Right lobe of liver (tissue), 6 donors: ENCODE data around the gene OPN3. TPM values are rescaled to one million over a fixed set of nuclear protein-coding genes. Genes with fewer than 3 reads are reported as not detected.

ENCODE experiments used
- ATAC-seq, 4 donors: fragments of 200-7000 bp; cut with Tn5 transposase; one replicate each; pipeline ENCODE4 v1.9.1; 2020; ENCODE audit warnings: mild to moderate bottlenecking in 4 of 4, moderate library complexity in 4 of 4
- DNase-seq, 3 donors: peaks; one replicate each; pipeline ENCODE4 v3.0.0-alpha.2; 2020
- H3K27ac ChIP-seq, 3 donors: fragments of 200-600 bp; one replicate each; pipeline ENCODE4 v1.8.0; 2022
- H3K27me3 ChIP-seq, 2 donors: fragments of 200-600 bp; one replicate each; pipeline ENCODE4 v1.8.0; 2022
- H3K36me3 ChIP-seq, 4 donors: fragments of 200-600 bp; sonication (generic) in 1 of 4; one replicate each; pipeline versions ENCODE4 v1.5.1 to v1.8.0; 2017 to 2022; ENCODE audit warnings: control low read depth in 1 of 4
- H3K4me1 ChIP-seq, 4 donors: fragments of 200-600 bp; sonication (generic) in 1 of 4; one replicate each; pipeline versions ENCODE4 v1.5.1 to v1.8.0; 2017 to 2022; ENCODE audit warnings: control low read depth in 1 of 4
- H3K4me3 ChIP-seq, 3 donors: fragments of 200-600 bp; one replicate each; pipeline ENCODE4 v1.8.0; 2022
- H3K9me3 ChIP-seq, 4 donors: fragments of 200-600 bp; sonication (generic) in 1 of 4; one replicate each; pipeline versions ENCODE4 v1.5.1 to v1.8.0; 2017 to 2022; ENCODE audit warnings: control low read depth in 1 of 4
- POLR2A ChIP-seq: fragments of 450-650 bp; IDR thresholded peaks from one replicate; pipeline ENCODE4 v1.6.1; 2017; ENCODE audit warnings: antibody characterized with exemption, mild to moderate bottlenecking
- WGBS: methylation state at CpG from one replicate; pipeline ENCODE4 v1.1.6; 2018; ENCODE audit warnings: low coverage, low lambda C conversion rate; ENCODE audit not compliant: insufficient coverage; ENCODE audit errors: missing lambda C conversion rate; 5-methylcytosine and 5-hydroxymethylcytosine counted together
- intact Hi-C, 2 donors: fragments of 100-400 bp; cut with DNase I; formaldehyde crosslinking; loops; one replicate each; pipeline versions ENCODE4 v1.11.2 to v1.14.1; 2022
- total RNA-seq, 6 experiments: library from RNA; depleted of rRNA in 2 of 6; stranded (reverse); fragments of >200 nt in 2 of 6; fragmentation: NEBNext Ultra II Directional in 3 of 6; extraction: Animal tissue kit (Norgen Biotek cat#: 25700) in 3 of 6; gene quantifications; one replicate each; pipeline versions ENCODE4 v1.1.0 to v1.2.4, GENCODE V29; 2016 to 2023
- TF ChIP-seq, protein P1 (sequence below), 4 donors: fragments of 200-600 bp in 3 of 4; fragments of 450-650 bp in 1 of 4; IDR thresholded peaks; one replicate each; pipeline versions ENCODE4 v1.5.1 to v1.8.0; 2016 to 2022; ENCODE audit warnings: antibody characterized with exemption in 4 of 4, mild to moderate bottlenecking in 2 of 4
- donor health status: DM: no; HTN: yes; CAD: no.
- donor health status: DM: no; HTN: no; CAD: no.
- donor health status: DM: no; HTN: no; CAD: no.
- donor health status: DM: no; HTN: yes; CAD: no.
- donor health status: DM: no; HTN: yes; CAD: no.

The OPN3 gene
- total RNA-seq, 6 experiments from 2014 or later, result 15.7 to 38.2 (median 28.8) TPM

DNA sequence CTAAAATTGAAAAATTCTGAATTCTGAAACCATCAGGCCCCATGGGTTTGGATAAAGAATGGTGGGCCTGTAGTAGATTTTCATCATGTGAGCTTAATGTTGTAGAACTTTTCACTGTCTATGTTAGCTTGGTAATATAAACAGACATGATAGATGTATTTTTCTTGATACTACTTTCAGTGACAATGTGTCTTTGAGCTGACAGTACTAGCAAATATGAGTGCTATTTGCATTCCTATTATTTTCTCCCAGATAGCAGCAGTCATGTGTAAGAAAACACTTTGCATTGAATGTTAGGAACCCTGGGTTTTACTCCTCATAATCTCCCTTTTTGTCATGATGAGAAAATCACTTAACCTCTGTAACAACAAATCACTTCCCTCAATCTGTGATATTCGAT lies 89.9 kb downstream of the OPN3 start:
- Histone ChIP-seq H3K27ac (no peak overlapping the region), H3K4me3 (no peak overlapping the region), H3K4me1 (no peaks in the 10 kb centered on the region), H3K9me3 (no peaks in the 10 kb centered on the region), H3K27me3 (no peaks in the 10 kb centered on the region), H3K36me3 (peaks cover 0 to 12% (median 6%) of the 10 kb centered on the region in 4 donors)
- no peak for TF ChIP-seq POLR2A
- TF ChIP-seq, protein P1, sequence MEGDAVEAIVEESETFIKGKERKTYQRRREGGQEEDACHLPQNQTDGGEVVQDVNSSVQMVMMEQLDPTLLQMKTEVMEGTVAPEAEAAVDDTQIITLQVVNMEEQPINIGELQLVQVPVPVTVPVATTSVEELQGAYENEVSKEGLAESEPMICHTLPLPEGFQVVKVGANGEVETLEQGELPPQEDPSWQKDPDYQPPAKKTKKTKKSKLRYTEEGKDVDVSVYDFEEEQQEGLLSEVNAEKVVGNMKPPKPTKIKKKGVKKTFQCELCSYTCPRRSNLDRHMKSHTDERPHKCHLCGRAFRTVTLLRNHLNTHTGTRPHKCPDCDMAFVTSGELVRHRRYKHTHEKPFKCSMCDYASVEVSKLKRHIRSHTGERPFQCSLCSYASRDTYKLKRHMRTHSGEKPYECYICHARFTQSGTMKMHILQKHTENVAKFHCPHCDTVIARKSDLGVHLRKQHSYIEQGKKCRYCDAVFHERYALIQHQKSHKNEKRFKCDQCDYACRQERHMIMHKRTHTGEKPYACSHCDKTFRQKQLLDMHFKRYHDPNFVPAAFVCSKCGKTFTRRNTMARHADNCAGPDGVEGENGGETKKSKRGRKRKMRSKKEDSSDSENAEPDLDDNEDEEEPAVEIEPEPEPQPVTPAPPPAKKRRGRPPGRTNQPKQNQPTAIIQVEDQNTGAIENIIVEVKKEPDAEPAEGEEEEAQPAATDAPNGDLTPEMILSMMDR (IDR thresholded peaks at IDR 0.05), result no peak
- ATAC-seq (no peak), DNase-seq (no peak)
- intact Hi-C loops, result no loop called here
- 54% methylated on average over 1 of the region's 1 CpG for WGBS

DNA sequence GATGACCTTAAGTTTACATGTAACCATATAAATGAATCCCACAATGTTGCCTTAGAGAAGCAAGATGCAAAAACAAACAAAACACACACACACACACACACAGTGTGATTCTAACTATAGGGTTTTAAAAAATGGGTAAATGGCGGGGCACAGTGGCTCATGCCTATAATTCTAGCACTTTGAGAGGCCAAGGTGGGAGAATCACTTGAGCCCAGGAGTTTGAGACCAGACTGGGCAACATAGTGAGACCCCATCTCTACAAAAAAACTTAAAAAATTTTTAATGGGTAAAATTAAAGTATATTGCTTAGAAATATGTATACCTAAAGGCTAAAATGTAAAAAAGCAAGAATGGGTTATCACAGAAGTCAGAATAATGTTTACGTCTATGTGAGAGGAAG lies 92.2 kb downstream of the OPN3 start:
- no peak for DNase-seq
- Histone ChIP-seq H3K9me3 (no peaks in the 10 kb centered on the region), H3K36me3 (peaks cover 0 to 12% (median 4%) of the 10 kb centered on the region in 4 donors), H3K4me1 (no peaks in the 10 kb centered on the region), H3K4me3 (no peak overlapping the region), H3K27ac (no peak overlapping the region), H3K27me3 (no peaks in the 10 kb centered on the region)
- TF ChIP-seq, protein P1 (IDR thresholded peaks at IDR 0.05), result no peak
- TF ChIP-seq POLR2A, result no peak
- WGBS, result 38% methylated on average over 2 of the region's 2 CpGs
- ATAC-seq, result no peak
- intact Hi-C loops, result no loop called here

Other genes with a start within 250 kb of the OPN3 start
- gene FH, start 120.6 kb downstream of the OPN3 start, total RNA-seq, result 100 to 1,000 TPM in 5 of 6 experiments, 10 to 100 TPM in 1; 95.0 to 126 (median 114) TPM
- 10 to 100 TPM; 25.4 to 57.3 (median 28.3) TPM for gene KMO, start 108.0 kb downstream of the OPN3 start, total RNA-seq
- gene CHML, start within 50 bp of the OPN3 start, total RNA-seq, result 1 to 10 TPM; 2.3 to 6.0 (median 3.9) TPM
- gene WDR64, start 11.9 kb upstream of the OPN3 start, total RNA-seq, result under 1 TPM in 2 of 6 experiments, not detected in 4; 0.17 to 0.27 TPM
- 1 to 10 TPM in 2 of 6 experiments, under 1 TPM in 3, not detected in 1; 0.29 to 1.7 (median 0.62) TPM for gene EXO1, start 207.8 kb upstream of the OPN3 start, total RNA-seq